ENCODE measurements around the gene KCNAB1. TPM values are rescaled to one million over a fixed set of nuclear protein-coding genes. Genes with fewer than 3 reads are reported as not detected.

Gene KCNAB1
- total RNA-seq, 1 experiment from 2014 or later = 1.0 TPM

DNA sequence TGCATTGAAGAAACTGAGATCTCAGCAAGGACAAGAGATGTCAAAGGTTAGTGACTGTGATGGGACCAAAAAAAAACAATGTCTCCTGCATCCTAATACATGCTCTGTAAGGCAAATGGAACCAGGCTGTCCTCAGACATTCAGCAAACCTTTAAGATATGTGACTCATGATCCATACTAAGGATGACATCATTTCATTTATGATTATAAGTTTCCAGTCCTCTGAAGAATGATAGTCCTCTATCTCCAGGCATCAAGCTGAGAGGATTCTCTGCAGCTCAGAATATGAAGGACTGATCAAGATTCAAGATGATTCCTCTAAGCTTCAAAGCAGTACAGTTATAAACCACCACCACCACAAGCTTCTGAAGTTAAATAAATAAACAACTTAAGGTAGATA lies 386.9 kb downstream of the KCNAB1 start:
- Mint-ChIP-seq H3K4me1 (peaks cover 14% of the 10 kb centered on the region), H3K27ac (no peak overlapping the region), H3K9me3 (peaks cover 15% of the 10 kb centered on the region), H3K27me3 (ENCODE audit: low read depth) (no peaks in the 10 kb centered on the region), H3K4me3 (no peak overlapping the region), H3K36me3 (no peaks in the 10 kb centered on the region)
- TF ChIP-seq TEAD1 (CRISPR knock-in tag; IDR thresholded peaks at IDR 0.05) = no peak
- no peak for TF ChIP-seq NR3C1 (CRISPR knock-in tag; conservative IDR thresholded peaks at IDR 0.05; ENCODE audit: low read depth)
- TF ChIP-seq, protein P1, sequence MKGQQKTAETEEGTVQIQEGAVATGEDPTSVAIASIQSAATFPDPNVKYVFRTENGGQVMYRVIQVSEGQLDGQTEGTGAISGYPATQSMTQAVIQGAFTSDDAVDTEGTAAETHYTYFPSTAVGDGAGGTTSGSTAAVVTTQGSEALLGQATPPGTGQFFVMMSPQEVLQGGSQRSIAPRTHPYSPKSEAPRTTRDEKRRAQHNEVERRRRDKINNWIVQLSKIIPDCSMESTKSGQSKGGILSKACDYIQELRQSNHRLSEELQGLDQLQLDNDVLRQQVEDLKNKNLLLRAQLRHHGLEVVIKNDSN (CRISPR knock-in tag; IDR thresholded peaks at IDR 0.05) = no peak
- no peak for TF ChIP-seq ETV6 (CRISPR knock-in tag; IDR thresholded peaks at IDR 0.05)
- TF ChIP-seq GABPB1 (CRISPR knock-in tag; IDR thresholded peaks at IDR 0.05) = no peak
- no peak for TF ChIP-seq NR2C2 (CRISPR knock-in tag; IDR thresholded peaks at IDR 0.05)
- TF ChIP-seq SMAD3 (CRISPR knock-in tag; IDR thresholded peaks at IDR 0.05; ENCODE audit: borderline replicate concordance) = no peak
- TF ChIP-seq CREB1 (CRISPR knock-in tag; IDR thresholded peaks at IDR 0.05) = no peak
- ATAC-seq (no peak), DNase-seq (ENCODE audit: low spot score) (no peak)
- POLR2A ChIA-PET = no interaction called here
- CTCF ChIA-PET = interaction anchor here (2.0 to 3.4 kb wide), 3 partner anchors 32 to 58 kb away, joined by 10 to 33 read pairs (median 19); no protein-coding TSS in a partner anchor

DNA sequence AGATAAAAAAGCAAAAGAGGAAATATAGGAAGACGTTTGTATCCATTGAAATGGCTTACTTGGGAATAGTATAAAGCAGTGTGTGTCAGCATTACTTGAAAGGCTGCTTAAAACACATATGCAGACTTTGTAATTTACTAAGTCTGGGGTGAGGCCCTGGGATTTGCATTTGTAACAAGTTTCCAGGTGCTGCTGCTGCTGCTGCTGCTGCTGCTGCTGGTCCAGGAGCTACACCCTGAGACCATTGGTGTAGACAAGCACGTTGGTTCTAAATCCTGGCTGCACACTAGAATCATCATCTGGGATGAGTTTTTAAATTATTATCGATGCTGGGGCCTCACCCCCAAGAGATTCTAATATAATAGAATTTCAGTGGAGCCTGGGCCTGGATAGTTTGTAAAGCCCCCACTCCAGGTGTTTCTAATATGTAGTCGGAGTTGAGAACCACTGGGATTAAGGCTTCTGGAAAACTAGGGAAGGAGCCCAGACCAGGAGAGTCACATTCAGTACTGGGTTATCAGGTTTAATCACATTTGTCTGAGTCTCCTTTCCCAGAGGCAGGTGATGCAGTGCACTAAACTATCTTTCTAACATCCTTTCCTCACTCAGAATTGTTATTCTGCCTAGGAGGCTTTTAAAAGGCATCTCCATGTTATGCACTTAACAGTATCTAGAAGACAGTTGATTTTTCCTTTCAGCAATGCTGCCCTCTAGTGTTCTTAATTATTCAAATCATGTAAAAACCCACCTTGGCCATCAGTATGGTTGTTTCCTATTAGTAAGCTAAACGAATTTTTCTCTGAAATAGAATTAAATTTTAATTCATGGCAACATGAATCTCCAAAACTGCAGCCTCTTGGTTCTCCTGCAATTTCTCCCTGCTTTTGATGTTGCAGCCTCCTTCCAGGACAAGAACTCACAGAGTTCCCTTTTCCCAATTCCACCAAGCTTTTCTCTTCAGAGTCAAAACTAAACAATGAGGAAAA lies 389.1 kb downstream of the KCNAB1 start:
- ChIA-PET POLR2A (interaction anchor here (0.5 to 1.2 kb wide), 2 partner anchors 15 to 53 kb away, joined by 3 read pairs; no protein-coding TSS in a partner anchor), CTCF (interaction anchor here (0.6 to 3.4 kb wide), 35 partner anchors 8 to 628 kb away, joined by 3 to 33 read pairs (median 5); partner anchors contain the start of gene SSR3)
- peaks cover 9% of the 10 kb centered on the region; the same call in 1 of the 2 replicates for H3K9me3 Mint-ChIP-seq
- peaks cover 21% of the 10 kb centered on the region for H3K4me1 Mint-ChIP-seq
- TF ChIP-seq, protein P2, sequence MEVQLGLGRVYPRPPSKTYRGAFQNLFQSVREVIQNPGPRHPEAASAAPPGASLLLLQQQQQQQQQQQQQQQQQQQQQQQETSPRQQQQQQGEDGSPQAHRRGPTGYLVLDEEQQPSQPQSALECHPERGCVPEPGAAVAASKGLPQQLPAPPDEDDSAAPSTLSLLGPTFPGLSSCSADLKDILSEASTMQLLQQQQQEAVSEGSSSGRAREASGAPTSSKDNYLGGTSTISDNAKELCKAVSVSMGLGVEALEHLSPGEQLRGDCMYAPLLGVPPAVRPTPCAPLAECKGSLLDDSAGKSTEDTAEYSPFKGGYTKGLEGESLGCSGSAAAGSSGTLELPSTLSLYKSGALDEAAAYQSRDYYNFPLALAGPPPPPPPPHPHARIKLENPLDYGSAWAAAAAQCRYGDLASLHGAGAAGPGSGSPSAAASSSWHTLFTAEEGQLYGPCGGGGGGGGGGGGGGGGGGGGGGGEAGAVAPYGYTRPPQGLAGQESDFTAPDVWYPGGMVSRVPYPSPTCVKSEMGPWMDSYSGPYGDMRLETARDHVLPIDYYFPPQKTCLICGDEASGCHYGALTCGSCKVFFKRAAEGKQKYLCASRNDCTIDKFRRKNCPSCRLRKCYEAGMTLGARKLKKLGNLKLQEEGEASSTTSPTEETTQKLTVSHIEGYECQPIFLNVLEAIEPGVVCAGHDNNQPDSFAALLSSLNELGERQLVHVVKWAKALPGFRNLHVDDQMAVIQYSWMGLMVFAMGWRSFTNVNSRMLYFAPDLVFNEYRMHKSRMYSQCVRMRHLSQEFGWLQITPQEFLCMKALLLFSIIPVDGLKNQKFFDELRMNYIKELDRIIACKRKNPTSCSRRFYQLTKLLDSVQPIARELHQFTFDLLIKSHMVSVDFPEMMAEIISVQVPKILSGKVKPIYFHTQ (CRISPR knock-in tag; IDR thresholded peaks at IDR 0.05) = no peak
- TF ChIP-seq ELF4 (CRISPR knock-in tag; IDR thresholded peaks at IDR 0.05; ENCODE audit: low read depth) (no peak), GABPB1 (CRISPR knock-in tag; IDR thresholded peaks at IDR 0.05) (no peak), NR3C1 (CRISPR knock-in tag; conservative IDR thresholded peaks at IDR 0.05; ENCODE audit: low read depth) (no peak), TP53 (CRISPR knock-in tag; IDR thresholded peaks at IDR 0.05) (no peak)
- TF ChIP-seq, protein P3, sequence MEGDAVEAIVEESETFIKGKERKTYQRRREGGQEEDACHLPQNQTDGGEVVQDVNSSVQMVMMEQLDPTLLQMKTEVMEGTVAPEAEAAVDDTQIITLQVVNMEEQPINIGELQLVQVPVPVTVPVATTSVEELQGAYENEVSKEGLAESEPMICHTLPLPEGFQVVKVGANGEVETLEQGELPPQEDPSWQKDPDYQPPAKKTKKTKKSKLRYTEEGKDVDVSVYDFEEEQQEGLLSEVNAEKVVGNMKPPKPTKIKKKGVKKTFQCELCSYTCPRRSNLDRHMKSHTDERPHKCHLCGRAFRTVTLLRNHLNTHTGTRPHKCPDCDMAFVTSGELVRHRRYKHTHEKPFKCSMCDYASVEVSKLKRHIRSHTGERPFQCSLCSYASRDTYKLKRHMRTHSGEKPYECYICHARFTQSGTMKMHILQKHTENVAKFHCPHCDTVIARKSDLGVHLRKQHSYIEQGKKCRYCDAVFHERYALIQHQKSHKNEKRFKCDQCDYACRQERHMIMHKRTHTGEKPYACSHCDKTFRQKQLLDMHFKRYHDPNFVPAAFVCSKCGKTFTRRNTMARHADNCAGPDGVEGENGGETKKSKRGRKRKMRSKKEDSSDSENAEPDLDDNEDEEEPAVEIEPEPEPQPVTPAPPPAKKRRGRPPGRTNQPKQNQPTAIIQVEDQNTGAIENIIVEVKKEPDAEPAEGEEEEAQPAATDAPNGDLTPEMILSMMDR (IDR thresholded peaks at IDR 0.05) = peak; percentile 17; the same call in 1 of the 2 replicates
- TF ChIP-seq, protein P4, sequence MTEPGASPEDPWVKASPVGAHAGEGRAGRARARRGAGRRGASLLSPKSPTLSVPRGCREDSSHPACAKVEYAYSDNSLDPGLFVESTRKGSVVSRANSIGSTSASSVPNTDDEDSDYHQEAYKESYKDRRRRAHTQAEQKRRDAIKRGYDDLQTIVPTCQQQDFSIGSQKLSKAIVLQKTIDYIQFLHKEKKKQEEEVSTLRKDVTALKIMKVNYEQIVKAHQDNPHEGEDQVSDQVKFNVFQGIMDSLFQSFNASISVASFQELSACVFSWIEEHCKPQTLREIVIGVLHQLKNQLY (CRISPR knock-in tag; IDR thresholded peaks at IDR 0.05) = no peak
- TF ChIP-seq, protein P5, sequence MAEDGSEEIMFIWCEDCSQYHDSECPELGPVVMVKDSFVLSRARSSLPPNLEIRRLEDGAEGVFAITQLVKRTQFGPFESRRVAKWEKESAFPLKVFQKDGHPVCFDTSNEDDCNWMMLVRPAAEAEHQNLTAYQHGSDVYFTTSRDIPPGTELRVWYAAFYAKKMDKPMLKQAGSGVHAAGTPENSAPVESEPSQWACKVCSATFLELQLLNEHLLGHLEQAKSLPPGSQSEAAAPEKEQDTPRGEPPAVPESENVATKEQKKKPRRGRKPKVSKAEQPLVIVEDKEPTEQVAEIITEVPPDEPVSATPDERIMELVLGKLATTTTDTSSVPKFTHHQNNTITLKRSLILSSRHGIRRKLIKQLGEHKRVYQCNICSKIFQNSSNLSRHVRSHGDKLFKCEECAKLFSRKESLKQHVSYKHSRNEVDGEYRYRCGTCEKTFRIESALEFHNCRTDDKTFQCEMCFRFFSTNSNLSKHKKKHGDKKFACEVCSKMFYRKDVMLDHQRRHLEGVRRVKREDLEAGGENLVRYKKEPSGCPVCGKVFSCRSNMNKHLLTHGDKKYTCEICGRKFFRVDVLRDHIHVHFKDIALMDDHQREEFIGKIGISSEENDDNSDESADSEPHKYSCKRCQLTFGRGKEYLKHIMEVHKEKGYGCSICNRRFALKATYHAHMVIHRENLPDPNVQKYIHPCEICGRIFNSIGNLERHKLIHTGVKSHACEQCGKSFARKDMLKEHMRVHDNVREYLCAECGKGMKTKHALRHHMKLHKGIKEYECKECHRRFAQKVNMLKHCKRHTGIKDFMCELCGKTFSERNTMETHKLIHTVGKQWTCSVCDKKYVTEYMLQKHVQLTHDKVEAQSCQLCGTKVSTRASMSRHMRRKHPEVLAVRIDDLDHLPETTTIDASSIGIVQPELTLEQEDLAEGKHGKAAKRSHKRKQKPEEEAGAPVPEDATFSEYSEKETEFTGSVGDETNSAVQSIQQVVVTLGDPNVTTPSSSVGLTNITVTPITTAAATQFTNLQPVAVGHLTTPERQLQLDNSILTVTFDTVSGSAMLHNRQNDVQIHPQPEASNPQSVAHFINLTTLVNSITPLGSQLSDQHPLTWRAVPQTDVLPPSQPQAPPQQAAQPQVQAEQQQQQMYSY (CRISPR knock-in tag; IDR thresholded peaks at IDR 0.05) = no peak
- H3K27ac Mint-ChIP-seq = no peak overlapping the region
- ATAC-seq (peak; percentile 82), DNase-seq (ENCODE audit: low spot score) (no peak)
- no peak overlapping the region for H3K4me3 Mint-ChIP-seq
- H3K27me3 Mint-ChIP-seq (ENCODE audit: low read depth) = no peaks in the 10 kb centered on the region
- H3K36me3 Mint-ChIP-seq = no peaks in the 10 kb centered on the region

Data from WTC11 (cell line).